Stimulated activated naive CD8-positive, alpha-beta T cell treated with anti-CD3 and anti-CD28 coated beads, Interleukin-15, Interleukin-2, amounts not matched to agents 100 U/mL and 50 U/mL, for 24 hours (primary cell): ENCODE results near the gene TMEM220.

ENCODE experiments used
- ATAC-seq: fragments of 150-1000 bp; cut with Tn5 transposase; one replicate; pipeline ENCODE4 v1.10.0; 2021
- DNase-seq: peaks from one replicate; pipeline ENCODE4 v3.0.0; 2021

TMEM220 gene

GRCh38 chr17:10664571-10664970, 65.3 kb downstream of the TMEM220 start:
- no peak for DNase-seq
- ATAC-seq: no peak
